Chondrocyte (in vitro differentiated cells): ENCODE measurements around the gene CST7. TPM values are rescaled to one million over a fixed set of nuclear protein-coding genes. Genes with fewer than 3 reads are reported as not detected.

Source experiments
- DNase-seq: peaks from one replicate; pipeline ENCODE4 v3.0.0; 2021; ENCODE audit warnings: mixed read lengths, low spot score
- H3K27ac Mint-ChIP-seq: one replicate; pipeline ENCODE4 v1.8.0; 2021; ENCODE audit warnings: mild to moderate bottlenecking, moderate library complexity, mixed read lengths; ENCODE audit not compliant: unreplicated experiment
- H3K27me3 Mint-ChIP-seq: 2 replicates; pipeline ENCODE4 v1.8.0; 2021; ENCODE audit warnings: low read depth, mixed read lengths
- H3K36me3 Mint-ChIP-seq: 2 replicates; pipeline ENCODE4 v1.8.0; 2021; ENCODE audit warnings: low read depth, mixed read lengths
- H3K4me1 Mint-ChIP-seq: 2 replicates; pipeline ENCODE4 v1.8.0; 2021; ENCODE audit warnings: low read depth, mild to moderate bottlenecking, mixed read lengths
- H3K4me3 Mint-ChIP-seq: one replicate; pipeline ENCODE4 v1.8.0; 2021; ENCODE audit warnings: mild to moderate bottlenecking, moderate library complexity, mixed read lengths; ENCODE audit not compliant: unreplicated experiment
- H3K9me3 Mint-ChIP-seq: 2 replicates; pipeline ENCODE4 v1.8.0; 2021; ENCODE audit warnings: low read depth, mixed read lengths
- CTCF ChIP-seq: fragments of 200-600 bp; sonication (generic); IDR thresholded peaks from 2 replicates; pipeline ENCODE4 v1.5.0; 2021; ENCODE audit warnings: antibody characterized with exemption, mild to moderate bottlenecking, moderate library complexity
- total RNA-seq: library from RNA; stranded (reverse); gene quantifications from 3 replicates; pipeline ENCODE4 v1.2.1, GENCODE V29; 2021

The CST7 gene
- total RNA-seq, 1 donor from 2014 or later: not detected

- Mint-ChIP-seq H3K36me3 (peaks cover 32% of the 10 kb centered on the region), H3K9me3 (no peaks in the 10 kb centered on the region), H3K4me1 (no peaks in the 10 kb centered on the region), H3K27me3 (no peaks in the 10 kb centered on the region), H3K27ac (no peak overlapping the region), H3K4me3 (no peak overlapping the region)
- TF ChIP-seq CTCF: no peak
- DNase-seq: peak; percentile 63
These were observed 13.1 kb downstream of the CST7 start for GRCh38 chr20:24962182-24962492.

- Mint-ChIP-seq H3K9me3 (no peaks in the 10 kb centered on the region), H3K27me3 (no peaks in the 10 kb centered on the region), H3K4me3 (no peak overlapping the region), H3K27ac (no peak overlapping the region), H3K4me1 (no peaks in the 10 kb centered on the region), H3K36me3 (peaks cover 35% of the 10 kb centered on the region)
- no peak for TF ChIP-seq CTCF
- DNase-seq: no peak
These were observed 13.4 kb downstream of the CST7 start for GRCh38 chr20:24962510-24962909.

GRCh38 chr20:24963672-24964505 lies 14.8 kb downstream of the CST7 start:
- DNase-seq: peak; percentile 69
- Mint-ChIP-seq H3K27me3 (no peaks in the 10 kb centered on the region), H3K9me3 (no peaks in the 10 kb centered on the region), H3K4me3 (no peak overlapping the region), H3K36me3 (peaks cover 40% of the 10 kb centered on the region), H3K4me1 (no peaks in the 10 kb centered on the region), H3K27ac (no peak overlapping the region)
- no peak for TF ChIP-seq CTCF

GRCh38 chr20:24964506-24964840 lies 15.4 kb downstream of the CST7 start:
- DNase-seq: peak; percentile 34
- Mint-ChIP-seq H3K9me3 (no peaks in the 10 kb centered on the region), H3K27ac (no peak overlapping the region), H3K27me3 (no peaks in the 10 kb centered on the region), H3K4me1 (no peaks in the 10 kb centered on the region), H3K4me3 (no peak overlapping the region), H3K36me3 (peaks cover 44% of the 10 kb centered on the region)
- no peak for TF ChIP-seq CTCF

- no peak overlapping the region for H3K27ac Mint-ChIP-seq
- peaks cover 48% of the 10 kb centered on the region for H3K36me3 Mint-ChIP-seq
- TF ChIP-seq CTCF: no peak
- H3K4me3 Mint-ChIP-seq: no peak overlapping the region
- H3K9me3 Mint-ChIP-seq: no peaks in the 10 kb centered on the region
- H3K27me3 Mint-ChIP-seq: no peaks in the 10 kb centered on the region
- H3K4me1 Mint-ChIP-seq: no peaks in the 10 kb centered on the region
- peak; percentile 74 for DNase-seq
These were observed 16.2 kb downstream of the CST7 start for GRCh38 chr20:24965065-24965919.
